T-cell (primary cell): ENCODE measurements around the gene FAR1. TPM values are rescaled to one million over a fixed set of nuclear protein-coding genes. Genes with fewer than 3 reads are reported as not detected.

Experiments used
- ATAC-seq, 4 experiments: fragments of 200-7000 bp in 3 of 4; fragments of 150-1000 bp in 1 of 4; cut with Tn5 transposase; replicated peaks in 1 of 4; 1 replicate in 3 of 4; 2 replicates in 1 of 4; pipeline ENCODE4 v1.10.0; 2021; ENCODE audit warnings: moderate library complexity in 3 of 4, mild to moderate bottlenecking in 2 of 4, moderate number of reproducible peaks in 1 of 4
- CTCF ChIA-PET, 2 donors: fragments of 300-600 bp; sonication (Branson Sonifier 250); formaldehyde crosslinking; loops; one replicate each; lab custom pipeline; 2022; ENCODE audit warnings: antibody characterized with exemption in 2 of 2; lab: Charles Lee
- POLR2A ChIA-PET, 2 donors: fragments of 300-600 bp; sonication (Branson Sonifier 250); formaldehyde crosslinking; loops; one replicate each; lab custom pipeline; 2022; ENCODE audit warnings: antibody characterized with exemption in 2 of 2; lab: Charles Lee
- DNase-seq, 35 experiments: peaks; one replicate each; pipeline versions ENCODE4 v3.0.0 to v3.0.0-alpha.2; 2013 to 2023
- H3K27ac ChIP-seq: one replicate; pipeline ENCODE4 v1.5.1; 2013; ENCODE audit warnings: low read length
- H3K27me3 ChIP-seq, 2 experiments: replicated peaks in 1 of 2; 1 replicate in 1 of 2; 2 replicates in 1 of 2; pipeline versions ENCODE4 v1.6.1 to v1.7.0; 2013; ENCODE audit warnings: low read length in 1 of 2, mixed read lengths in 1 of 2; ENCODE audit not compliant: control insufficient read depth in 2 of 2, insufficient read depth in 2 of 2; ENCODE audit errors: extremely low read depth in 1 of 2
- H3K36me3 ChIP-seq, 2 donors: 1 replicate in 1 of 2; 2 replicates in 1 of 2; pipeline versions ENCODE4 v1.6.1 to v1.7.0; 2013; ENCODE audit warnings: low read length in 1 of 2; ENCODE audit not compliant: control insufficient read depth in 2 of 2, insufficient read depth in 1 of 2; ENCODE audit errors: extremely low read depth in 1 of 2
- H3K4me1 ChIP-seq, 2 experiments: 1 replicate in 1 of 2; 2 replicates in 1 of 2; pipeline versions ENCODE4 v1.6.1 to v1.7.0; 2013; ENCODE audit warnings: low read length in 2 of 2, mixed read lengths in 1 of 2; ENCODE audit not compliant: insufficient read depth in 2 of 2, control insufficient read depth in 1 of 2; ENCODE audit errors: extremely low read depth in 1 of 2
- H3K4me3 ChIP-seq, 2 donors: 1 replicate in 1 of 2; 2 replicates in 1 of 2; pipeline versions ENCODE4 v1.5.1 to v1.7.0; 2013; ENCODE audit warnings: mild to moderate bottlenecking in 2 of 2, low read length in 1 of 2, moderate library complexity in 1 of 2; ENCODE audit not compliant: control insufficient read depth in 1 of 2; ENCODE audit errors: extremely low read depth in 1 of 2
- H3K9me3 ChIP-seq: 2 replicates; pipeline ENCODE4 v1.7.0; 2013
- H3K27ac Mint-ChIP-seq, 2 donors: one replicate each; pipeline ENCODE4 v1.8.0; 2020 to 2021; ENCODE audit warnings: mild to moderate bottlenecking in 2 of 2, mixed read lengths in 2 of 2
- H3K27me3 Mint-ChIP-seq, 2 donors: one replicate each; pipeline ENCODE4 v1.8.0; 2021 to 2022; ENCODE audit warnings: mixed read lengths in 2 of 2
- H3K36me3 Mint-ChIP-seq: one replicate; pipeline ENCODE4 v1.8.0; 2021; ENCODE audit warnings: mixed read lengths
- H3K4me1 Mint-ChIP-seq, 3 donors: one replicate each; pipeline ENCODE4 v1.8.0; 2020 to 2022; ENCODE audit warnings: mixed read lengths in 3 of 3, mild to moderate bottlenecking in 1 of 3
- H3K4me3 Mint-ChIP-seq, 3 donors: one replicate each; pipeline ENCODE4 v1.8.0; 2020 to 2022; ENCODE audit warnings: mild to moderate bottlenecking in 3 of 3, mixed read lengths in 3 of 3, moderate library complexity in 3 of 3
- H3K9me3 Mint-ChIP-seq, 3 donors: one replicate each; pipeline ENCODE4 v1.8.0; 2020 to 2022; ENCODE audit warnings: mixed read lengths in 3 of 3
- WGBS: methylation state at CpG from one replicate; pipeline ENCODE4 v1.1.5; 2013; ENCODE audit warnings: missing lambda C conversion rate; ENCODE audit not compliant: insufficient coverage; 5-methylcytosine and 5-hydroxymethylcytosine counted together
- total RNA-seq, 35 experiments: library from RNA in 6 of 35; stranded (reverse) in 6 of 35; fragments of 120-200 nt in 1 of 35; gene quantifications; one replicate each; pipeline versions ENCODE4 v1.2.1 to v1.2.4 and lab custom pipeline; 2013 to 2026

Gene FAR1
- total RNA-seq, 5 donors from 2014 or later (not counting 1 experiment from before 2014, with no cell fraction given): 25.2 to 35.2 (median 29.6) TPM

- Mint-ChIP-seq H3K9me3 (peaks cover 0 to 4% (median 3%) of the 10 kb centered on the region in 3 donors), H3K4me1 (peaks cover 29 to 48% (median 47%) of the 10 kb centered on the region in 3 donors), H3K27ac (no peak overlapping the region), H3K36me3 (peaks cover 37% of the 10 kb centered on the region), H3K4me3 (no peak overlapping the region), H3K27me3 (no peaks in the 10 kb centered on the region)
- Histone ChIP-seq H3K36me3 (peaks cover 0 to 3% of the 10 kb centered on the region in 2 donors), H3K27me3 (no peaks in the 10 kb centered on the region), H3K4me3 (no peak overlapping the region), H3K4me1 (no peaks in the 10 kb centered on the region), H3K27ac (no peak overlapping the region), H3K9me3 (no peaks in the 10 kb centered on the region)
- ATAC-seq: no peak
- POLR2A ChIA-PET: interaction anchor here in 1 of 2 donors (0.5 to 0.7 kb wide), 3 partner anchors 9 to 960 kb away, joined by 3 to 4 read pairs (median 3); no protein-coding TSS in a partner anchor
- CTCF ChIA-PET: interaction anchor here in 1 of 2 donors (0.6 kb wide), 1 partner anchor 1221 kb away, joined by 3 read pairs; no protein-coding TSS in a partner anchor
- no peak for DNase-seq
- no CpG with 5 or more reads among the region's 1 CpG for WGBS
Measured at GRCh38 chr11:13686776-13687175, 18.3 kb downstream of the FAR1 start.

GRCh38 chr11:13687271-13687670, 18.8 kb downstream of the FAR1 start:
- H3K4me3 ChIP-seq: no peak overlapping the region
- 94% methylated on average over 2 of the region's 3 CpGs for WGBS
- H3K27me3 ChIP-seq: no peaks in the 10 kb centered on the region
- ChIA-PET CTCF (no interaction called here), POLR2A (interaction anchor here in 1 of 2 donors (0.5 to 0.7 kb wide), 2 partner anchors 621 to 959 kb away, joined by 3 read pairs; no protein-coding TSS in a partner anchor)
- Mint-ChIP-seq H3K9me3 (peaks cover 0 to 4% (median 3%) of the 10 kb centered on the region in 3 donors), H3K4me3 (no peak overlapping the region), H3K4me1 (peaks cover 27 to 45% (median 45%) of the 10 kb centered on the region in 3 donors), H3K36me3 (peaks cover 37% of the 10 kb centered on the region), H3K27me3 (no peaks in the 10 kb centered on the region), H3K27ac (no peak overlapping the region)
- no peak for ATAC-seq
- H3K36me3 ChIP-seq: peaks cover 0 to 3% of the 10 kb centered on the region in 2 donors
- H3K27ac ChIP-seq: no peak overlapping the region
- DNase-seq: no peak
- H3K4me1 ChIP-seq: no peaks in the 10 kb centered on the region
- no peaks in the 10 kb centered on the region for H3K9me3 ChIP-seq

- Mint-ChIP-seq H3K9me3 (peaks cover 0 to 4% (median 3%) of the 10 kb centered on the region in 3 donors), H3K36me3 (peaks cover 45% of the 10 kb centered on the region), H3K4me1 (peaks cover 20 to 29% (median 25%) of the 10 kb centered on the region in 3 donors), H3K27me3 (no peaks in the 10 kb centered on the region), H3K4me3 (no peak overlapping the region), H3K27ac (no peak overlapping the region)
- ChIA-PET POLR2A (no interaction called here), CTCF (no interaction called here)
- H3K27ac ChIP-seq: no peak overlapping the region
- no peak for ATAC-seq
- H3K4me1 ChIP-seq: no peaks in the 10 kb centered on the region
- DNase-seq: no peak
- no peaks in the 10 kb centered on the region for H3K9me3 ChIP-seq
- peaks cover 0 to 3% of the 10 kb centered on the region in 2 donors for H3K36me3 ChIP-seq
- H3K27me3 ChIP-seq: no peaks in the 10 kb centered on the region
- H3K4me3 ChIP-seq: no peak overlapping the region
- no CpG with 5 or more reads among the region's 3 CpGs for WGBS
Measured at GRCh38 chr11:13691286-13691899, 22.9 kb downstream of the FAR1 start.

GRCh38 chr11:13692172-13692571, 23.7 kb downstream of the FAR1 start:
- Mint-ChIP-seq H3K9me3 (peaks cover 0 to 4% (median 3%) of the 10 kb centered on the region in 3 donors), H3K36me3 (peaks cover 45% of the 10 kb centered on the region), H3K4me3 (no peak overlapping the region), H3K4me1 (peaks cover 20 to 29% (median 25%) of the 10 kb centered on the region in 3 donors), H3K27ac (no peak overlapping the region), H3K27me3 (no peaks in the 10 kb centered on the region)
- H3K36me3 ChIP-seq: peaks cover 3 to 6% of the 10 kb centered on the region in 2 donors
- H3K27me3 ChIP-seq: no peaks in the 10 kb centered on the region
- no peak overlapping the region for H3K4me3 ChIP-seq
- no peaks in the 10 kb centered on the region for H3K9me3 ChIP-seq
- ChIA-PET POLR2A (no interaction called here), CTCF (no interaction called here)
- H3K27ac ChIP-seq: no peak overlapping the region
- ATAC-seq (no peak), DNase-seq (no peak)
- no CpG with 5 or more reads among the region's 3 CpGs for WGBS
- no peaks in the 10 kb centered on the region for H3K4me1 ChIP-seq

DNA sequence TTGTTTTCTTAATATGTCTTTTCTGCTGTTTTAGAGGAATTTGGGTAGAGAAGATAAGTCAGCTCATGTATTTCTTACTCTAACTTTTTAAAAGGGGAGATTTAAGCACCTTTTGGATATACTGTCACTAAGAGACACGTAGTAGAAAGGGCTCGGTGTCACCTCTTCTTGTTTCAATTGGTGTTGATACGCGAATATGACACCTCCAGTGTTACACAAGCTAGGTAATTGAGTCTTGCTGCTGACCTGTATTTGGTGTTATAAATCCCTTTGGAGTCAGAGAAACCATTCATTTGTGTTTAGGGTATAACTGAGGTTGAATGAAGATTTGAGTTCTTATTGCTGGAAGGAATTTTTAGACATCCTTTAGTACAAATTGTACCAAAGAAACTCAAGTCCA, 25.6 kb downstream of the FAR1 start:
- Histone ChIP-seq H3K9me3 (no peaks in the 10 kb centered on the region), H3K27ac (no peak overlapping the region), H3K36me3 (peaks cover 8 to 11% of the 10 kb centered on the region in 2 donors), H3K27me3 (no peaks in the 10 kb centered on the region), H3K4me3 (no peak overlapping the region), H3K4me1 (no peaks in the 10 kb centered on the region)
- H3K27ac Mint-ChIP-seq: no peak overlapping the region
- peaks cover 0 to 4% (median 3%) of the 10 kb centered on the region in 3 donors for H3K9me3 Mint-ChIP-seq
- H3K4me3 Mint-ChIP-seq: no peak overlapping the region
- ATAC-seq (no peak), DNase-seq (no peak)
- 98% methylated on average over 4 of the region's 4 CpGs for WGBS
- no peaks in the 10 kb centered on the region for H3K27me3 Mint-ChIP-seq
- ChIA-PET POLR2A (no interaction called here), CTCF (no interaction called here)
- peaks cover 55% of the 10 kb centered on the region for H3K36me3 Mint-ChIP-seq
- peaks cover 19 to 28% (median 24%) of the 10 kb centered on the region in 3 donors for H3K4me1 Mint-ChIP-seq

DNA sequence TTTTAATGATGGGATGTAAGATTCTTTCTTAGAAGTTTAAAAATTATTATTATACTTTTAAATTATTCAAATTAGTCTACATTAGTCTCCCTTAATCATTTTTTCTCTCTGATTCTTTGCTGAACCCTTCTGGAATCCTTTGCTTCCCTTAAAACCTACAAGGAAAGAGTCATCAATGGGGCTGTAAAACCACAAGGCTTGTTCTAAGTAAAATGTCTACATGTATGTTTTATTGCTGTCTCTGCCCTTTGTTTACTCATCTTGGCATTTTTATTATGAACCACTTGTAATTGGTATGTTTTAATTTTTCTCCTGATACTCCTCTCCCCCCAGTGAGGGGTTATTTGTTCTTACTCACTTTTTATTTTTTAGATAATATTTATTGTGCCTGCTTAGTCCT, 27.4 kb downstream of the FAR1 start:
- POLR2A ChIA-PET: interaction anchor here in 1 of 2 donors (1.0 kb wide), 1 partner anchor 21 kb away, joined by 3 read pairs; no protein-coding TSS in a partner anchor
- H3K27ac Mint-ChIP-seq: no peak overlapping the region

More for the DNA sequence above, 27.4 kb downstream of the FAR1 start:
- H3K9me3 Mint-ChIP-seq: peaks cover 0 to 1% (median 0%) of the 10 kb centered on the region in 3 donors
- H3K4me1 Mint-ChIP-seq: peaks cover 11 to 17% (median 16%) of the 10 kb centered on the region in 3 donors
- H3K4me3 ChIP-seq: no peak overlapping the region
- peaks cover 8 to 14% of the 10 kb centered on the region in 2 donors for H3K36me3 ChIP-seq
- no peaks in the 10 kb centered on the region for H3K27me3 ChIP-seq
- no peak overlapping the region for H3K4me3 Mint-ChIP-seq
- H3K27me3 Mint-ChIP-seq: no peaks in the 10 kb centered on the region
- H3K9me3 ChIP-seq: no peaks in the 10 kb centered on the region
- CTCF ChIA-PET: no interaction called here
- DNase-seq: no peak
- ATAC-seq: no peak
- H3K27ac ChIP-seq: no peak overlapping the region
- H3K4me1 ChIP-seq: no peaks in the 10 kb centered on the region
- H3K36me3 Mint-ChIP-seq: peaks cover 48% of the 10 kb centered on the region
